Measurements from ENCODE around the gene DEFB112.

The DEFB112 gene

GRCh38 chr6:50049829-50050228 is at the start of gene DEFB112:
Gene DEFB112, minus strand, starts transcription at chr6:50049929. Its CDS starts 60 bp downstream, at chr6:50049869.
- no peak for DNase-seq (ENCODE audit: low read depth)

- no peak for DNase-seq (ENCODE audit: low read depth)
Observed at GRCh38 chr6:50098641-50098993, 48.9 kb upstream of the DEFB112 start.

- DNase-seq (ENCODE audit: low read depth): no peak
Observed at GRCh38 chr6:50097966-50098640, 48.4 kb upstream of the DEFB112 start.

GRCh38 chr6:50096296-50096695 is 46.6 kb upstream of the DEFB112 start:
- DNase-seq (ENCODE audit: low read depth): no peak

- DNase-seq (ENCODE audit: low read depth): no peak
Observed at GRCh38 chr6:50093938-50094272, 44.2 kb upstream of the DEFB112 start.

GRCh38 chr6:50093116-50093937 is 43.6 kb upstream of the DEFB112 start:
- no peak for DNase-seq (ENCODE audit: low read depth)

GRCh38 chr6:50091641-50092040 is 41.9 kb upstream of the DEFB112 start:
- DNase-seq (ENCODE audit: low read depth): no peak

- DNase-seq (ENCODE audit: low read depth): no peak
Observed at GRCh38 chr6:50089911-50090310, 40.2 kb upstream of the DEFB112 start.

- DNase-seq (ENCODE audit: low read depth): peak; percentile 20
Observed at GRCh38 chr6:50087231-50087954, 37.7 kb upstream of the DEFB112 start.

GRCh38 chr6:50077385-50077784 is 27.7 kb upstream of the DEFB112 start:
- no peak for DNase-seq (ENCODE audit: low read depth)

- DNase-seq (ENCODE audit: low read depth): no peak
Observed at GRCh38 chr6:50076431-50076830, 26.7 kb upstream of the DEFB112 start.

- no peak for DNase-seq (ENCODE audit: low read depth)
Observed at GRCh38 chr6:50071921-50072320, 22.2 kb upstream of the DEFB112 start.

- DNase-seq (ENCODE audit: low read depth): no peak
Observed at GRCh38 chr6:50070101-50070500, 20.4 kb upstream of the DEFB112 start.

- DNase-seq (ENCODE audit: low read depth): no peak
Observed at GRCh38 chr6:50062051-50062450, 12.3 kb upstream of the DEFB112 start.

GRCh38 chr6:50056242-50056641 is 6.5 kb upstream of the DEFB112 start:
- no peak for DNase-seq (ENCODE audit: low read depth)

GRCh38 chr6:50047026-50047425 is 2.7 kb downstream of the DEFB112 start:
- no peak for DNase-seq (ENCODE audit: low read depth)

GRCh38 chr6:50030777-50031562 is 18.8 kb downstream of the DEFB112 start:
- DNase-seq (ENCODE audit: low read depth): no peak

- no peak for DNase-seq (ENCODE audit: low read depth)
Observed at GRCh38 chr6:50030350-50030749, 19.4 kb downstream of the DEFB112 start.

GRCh38 chr6:50025258-50025657 is 24.5 kb downstream of the DEFB112 start:
- DNase-seq (ENCODE audit: low read depth): no peak

GRCh38 chr6:50021894-50022293 is 27.8 kb downstream of the DEFB112 start, which contains the start of gene DEFB110:
Gene DEFB110, minus strand, starts transcription at chr6:50021994. Its CDS starts 59 bp downstream, at chr6:50021935.
- no peak for DNase-seq (ENCODE audit: low read depth)

- DNase-seq (ENCODE audit: low read depth): peak; percentile 2
Observed at GRCh38 chr6:50007819-50008218, 41.9 kb downstream of the DEFB112 start.

- no peak for DNase-seq (ENCODE audit: low read depth)
Observed at GRCh38 chr6:50003139-50003538, 46.6 kb downstream of the DEFB112 start.

All from non-pigmented ciliary epithelial cell (primary cell).